Measurements from ENCODE around the gene OR51M1.
"Not testable (repeated sequence)": the region's sequence is repeated elsewhere in the genome, so short reads cannot be mapped to it uniquely, and the experiment has no call there.

OR51M1 gene, protein sequence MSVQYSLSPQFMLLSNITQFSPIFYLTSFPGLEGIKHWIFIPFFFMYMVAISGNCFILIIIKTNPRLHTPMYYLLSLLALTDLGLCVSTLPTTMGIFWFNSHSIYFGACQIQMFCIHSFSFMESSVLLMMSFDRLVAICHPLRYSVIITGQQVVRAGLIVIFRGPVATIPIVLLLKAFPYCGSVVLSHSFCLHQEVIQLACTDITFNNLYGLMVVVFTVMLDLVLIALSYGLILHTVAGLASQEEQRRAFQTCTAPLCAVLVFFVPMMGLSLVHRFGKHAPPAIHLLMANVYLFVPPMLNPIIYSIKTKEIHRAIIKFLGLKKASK

DNA sequence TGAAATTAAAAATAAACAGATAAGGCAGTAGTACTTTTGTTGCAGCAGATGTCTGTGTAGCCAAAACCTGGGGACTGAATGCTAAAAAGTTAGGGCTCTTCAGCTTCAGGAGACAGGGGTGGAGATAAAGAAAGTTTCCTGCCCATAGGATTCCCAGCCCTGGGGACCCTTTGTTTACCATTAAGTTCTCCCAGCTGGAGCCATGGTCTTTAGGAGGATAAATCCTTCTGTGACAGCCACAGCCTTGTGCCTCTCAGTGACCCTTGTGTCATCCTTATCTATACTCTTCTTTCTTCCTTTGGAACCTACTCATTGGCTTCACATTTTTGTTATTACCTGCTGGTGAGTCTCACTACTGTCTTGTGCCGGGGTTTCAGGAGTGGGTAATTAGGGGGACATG, at the start of gene OR51M1:
Gene OR51M1 (plus strand): TSS at position 237 of the 400 bp plus-strand sequence. CDS start 5,587 bp downstream, outside the sequence.
- no peak for DNase-seq

DNA sequence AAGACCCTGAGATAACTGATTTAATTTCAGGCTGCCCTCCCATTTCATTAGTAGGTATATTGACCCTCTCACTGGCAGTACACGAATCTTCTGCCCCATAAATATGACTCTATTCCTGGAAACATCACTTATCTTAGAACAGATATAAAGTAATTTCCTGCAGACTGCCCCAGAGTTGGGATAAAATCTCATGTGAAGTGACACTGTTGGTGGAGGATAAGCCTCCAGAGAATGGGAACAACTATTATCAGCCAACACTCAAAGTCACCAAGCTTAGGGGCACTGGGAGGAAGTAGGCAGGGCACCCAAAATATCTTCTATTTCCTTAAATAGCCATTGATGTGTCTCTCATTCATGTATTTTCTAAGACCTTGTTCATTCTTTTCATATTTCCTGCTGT, 48.4 kb upstream of the OR51M1 start:
- DNase-seq = no peak

DNA sequence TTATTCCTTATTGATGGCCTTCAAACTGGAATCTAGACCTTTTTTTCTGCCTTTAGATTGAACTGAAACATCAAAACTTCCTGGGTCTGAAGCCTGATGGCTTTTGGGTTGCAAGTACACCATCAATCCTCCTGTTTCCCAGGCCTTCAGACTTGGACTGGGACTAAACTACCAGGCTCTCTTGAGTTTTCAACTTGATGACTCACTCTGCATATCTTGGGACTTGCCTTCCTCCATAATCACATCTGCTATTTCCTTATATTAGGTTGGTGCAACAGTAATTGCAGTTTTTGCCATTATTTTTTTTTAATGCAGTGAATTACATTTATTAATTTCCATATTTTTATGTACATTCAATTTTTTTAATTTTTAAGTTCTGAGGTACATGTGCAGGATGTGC, 47.3 kb upstream of the OR51M1 start:
- no peak for DNase-seq

DNA sequence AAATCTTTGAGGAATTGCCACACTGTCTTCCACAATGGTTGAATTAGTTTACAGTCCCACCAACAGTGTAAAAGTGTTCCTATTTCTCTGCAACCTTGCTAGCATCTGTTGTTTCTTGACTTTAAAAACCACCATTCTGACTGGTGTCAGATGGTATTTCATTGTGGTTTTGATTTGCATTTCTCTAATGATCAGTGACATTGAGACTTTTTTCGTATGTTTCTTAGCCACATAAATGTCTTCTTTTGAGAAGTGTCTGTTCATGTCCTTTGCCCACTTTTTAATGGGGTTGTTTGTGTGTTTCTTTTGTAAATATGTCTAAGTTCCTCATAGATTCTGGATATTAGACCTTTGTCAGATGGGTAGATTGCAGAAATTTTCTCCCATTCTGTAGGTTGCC, 46.4 kb upstream of the OR51M1 start:
- not testable (repeated sequence) for DNase-seq

DNA sequence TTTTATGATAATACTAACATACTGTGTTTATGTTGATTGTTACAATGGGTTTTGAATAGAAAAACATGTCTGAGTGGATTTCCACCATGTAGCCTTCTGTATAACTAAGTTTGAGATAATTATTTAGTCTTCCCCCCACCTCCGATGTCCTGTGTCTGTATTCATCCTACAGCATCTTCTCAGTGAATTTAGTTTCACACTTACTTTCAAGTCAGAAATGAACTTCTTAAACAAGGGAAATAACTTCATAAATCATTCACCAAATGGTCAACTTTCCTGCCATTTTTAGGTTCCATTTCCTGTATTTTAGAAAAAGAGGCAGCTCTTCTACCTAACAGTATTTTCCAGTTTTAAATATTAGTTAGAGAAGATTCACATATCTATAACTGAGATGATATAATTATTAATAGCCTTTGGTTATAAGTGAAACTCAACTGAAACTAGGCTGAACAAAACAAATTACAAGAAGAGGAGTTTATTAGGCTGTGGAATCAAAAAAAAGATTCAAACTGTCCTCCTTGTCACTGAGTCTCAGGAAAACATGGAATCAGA, 43.8 kb upstream of the OR51M1 start:
- DNase-seq = no peak

DNA sequence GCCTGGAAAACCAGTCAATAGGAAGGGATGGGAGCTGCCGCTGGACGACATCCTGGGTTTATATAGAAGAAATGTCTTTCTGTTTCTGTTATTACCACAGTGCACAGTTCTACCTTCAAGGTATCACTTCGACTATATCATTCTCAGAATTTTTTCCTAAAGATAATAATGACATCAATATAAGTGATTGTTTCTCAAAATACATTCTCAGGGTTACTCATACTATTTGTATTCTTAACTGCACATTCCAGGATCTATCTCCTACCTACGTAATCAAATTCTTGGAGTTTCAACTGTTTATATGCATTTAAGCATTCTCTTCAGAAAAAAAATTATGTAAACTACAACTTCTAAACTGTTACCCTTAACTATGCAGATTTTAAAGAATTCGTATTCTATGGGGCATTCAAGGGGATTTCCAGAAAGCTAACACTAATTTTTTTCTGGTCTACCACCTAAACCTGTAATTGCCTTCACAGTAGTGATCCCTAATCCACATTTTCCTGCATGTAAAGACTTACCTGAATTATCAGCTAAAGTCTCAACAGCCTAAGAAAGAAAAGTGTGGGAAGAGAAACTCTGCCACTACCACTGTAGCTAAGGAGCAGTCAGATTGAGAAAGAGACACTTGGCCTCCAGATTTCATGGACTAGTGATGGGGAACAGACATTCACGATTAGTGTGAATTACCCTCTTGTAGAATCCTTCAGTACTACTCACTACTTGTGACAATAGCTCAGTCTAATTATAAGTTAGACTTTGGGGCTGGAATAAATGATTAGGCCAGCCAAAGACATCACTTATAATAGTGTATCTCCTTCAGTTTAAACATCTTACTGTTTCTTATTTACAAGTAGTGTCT, 39.9 kb upstream of the OR51M1 start, which contains the start of gene OR51B5:
Gene OR51B5 (minus strand): TSS at position 51 of the 862 bp plus-strand sequence. CDS start 0 bp downstream, at position 51.
- DNase-seq = no peak

DNA sequence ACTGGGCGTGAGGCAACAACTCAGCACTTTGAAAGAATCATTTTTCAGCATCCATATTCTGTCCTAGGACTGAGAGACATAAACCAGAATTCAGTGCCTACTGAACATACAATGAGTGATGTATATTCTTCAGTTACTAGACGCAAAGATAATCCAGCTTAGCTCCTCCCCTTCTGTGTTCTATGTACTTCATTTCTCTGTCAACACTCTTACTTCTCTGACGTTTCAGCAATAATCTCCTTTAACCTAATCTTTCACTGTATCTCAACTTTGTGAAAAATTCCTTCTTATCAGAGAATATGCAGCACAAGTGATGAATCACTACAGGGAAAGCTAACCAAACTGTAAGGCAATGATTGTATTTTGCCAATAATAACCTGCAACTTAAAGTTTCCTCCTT, 37.8 kb upstream of the OR51M1 start:
- no peak for DNase-seq

DNA sequence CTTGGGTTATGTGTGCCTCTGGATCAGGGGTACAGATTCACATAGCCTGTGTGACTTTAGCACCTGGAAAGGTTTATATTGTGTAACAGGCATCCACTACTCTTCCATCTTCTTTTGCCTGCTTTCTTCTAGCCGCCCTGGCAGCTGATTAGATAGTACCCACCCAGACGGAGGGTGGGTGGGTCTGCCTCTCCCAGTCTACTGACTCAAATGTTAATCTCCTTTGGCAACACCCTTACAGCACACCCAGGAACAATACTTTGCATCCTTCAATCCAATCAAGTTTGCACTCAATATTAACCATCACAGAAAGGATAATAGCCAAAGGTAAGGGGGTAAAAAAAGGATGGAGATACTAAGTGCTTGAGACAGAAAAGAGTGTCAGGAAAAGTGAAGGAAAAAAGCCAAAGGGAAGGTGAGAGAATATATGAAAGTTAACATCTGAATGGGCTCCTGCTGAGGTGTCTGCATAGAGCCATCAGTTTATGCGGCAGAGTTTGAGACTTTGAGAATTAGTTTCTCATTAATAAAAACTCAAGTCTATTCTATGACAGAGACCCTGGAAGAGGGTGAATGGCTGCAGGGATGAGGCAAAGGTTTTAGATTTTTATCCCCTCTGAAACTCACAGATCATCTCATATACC, 34.9 kb upstream of the OR51M1 start:
- no peak for DNase-seq

DNA sequence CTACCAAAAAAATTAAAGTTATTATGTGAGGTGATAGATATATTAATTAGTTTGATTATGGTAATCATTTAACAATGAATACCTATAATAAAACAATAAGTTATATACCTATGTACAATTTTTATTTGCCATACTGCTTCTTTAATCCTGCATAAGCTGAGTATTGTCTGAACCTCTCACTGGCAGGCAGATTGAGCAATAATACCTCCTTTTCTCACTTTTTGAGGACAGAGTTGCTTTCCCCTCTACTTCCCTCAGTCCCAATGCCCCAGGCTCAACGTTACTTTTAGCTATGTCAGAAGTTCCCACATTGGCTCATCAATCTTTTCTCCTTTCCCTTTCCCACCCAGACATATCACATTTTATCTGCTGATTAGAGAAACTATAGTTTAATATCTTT, 34.1 kb upstream of the OR51M1 start:
- DNase-seq = no peak

DNA sequence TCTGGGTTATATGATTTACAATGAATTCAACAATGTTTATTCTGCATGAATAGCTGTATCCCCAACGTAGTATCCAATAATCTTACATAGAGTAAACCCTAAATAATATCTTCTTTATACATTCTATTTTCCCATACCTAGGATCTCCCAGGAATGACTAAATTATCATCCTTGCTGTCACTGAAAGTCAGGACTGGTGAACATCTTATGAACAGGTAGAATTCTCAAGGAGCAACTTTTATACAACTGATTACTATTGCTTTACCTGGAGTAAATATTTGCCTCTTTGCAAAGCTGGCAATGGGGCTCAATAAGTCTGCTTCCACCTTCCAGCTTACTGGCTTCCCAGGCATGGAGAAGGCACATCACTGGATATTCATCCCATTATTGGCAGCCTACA, 32.4 kb upstream of the OR51M1 start, which contains the start of gene OR51B6:
Gene OR51B6 (plus strand): TSS at position 301 of the 400 bp plus-strand sequence. CDS start 0 bp downstream, at position 301.
- DNase-seq = no peak

DNA sequence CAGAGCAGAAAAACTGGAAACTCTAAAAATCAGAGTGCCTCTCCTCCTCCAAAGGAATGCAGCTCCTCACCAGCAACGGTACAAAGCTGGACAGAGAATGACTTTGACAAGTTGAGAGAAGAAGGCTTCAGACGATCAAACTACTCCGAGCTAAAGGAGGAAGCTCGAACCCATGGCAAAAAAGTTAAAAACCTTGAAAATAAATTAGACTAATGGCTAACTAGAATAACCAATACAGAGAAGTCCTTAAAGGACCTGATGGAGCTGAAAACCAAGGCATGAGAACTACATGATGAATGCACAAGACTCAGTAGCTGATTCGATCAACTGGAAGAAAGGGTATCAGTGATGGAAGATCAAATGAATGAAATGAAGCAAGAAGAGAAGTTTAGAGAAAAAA, 27.6 kb upstream of the OR51M1 start:
- DNase-seq = not testable (repeated sequence)

DNA sequence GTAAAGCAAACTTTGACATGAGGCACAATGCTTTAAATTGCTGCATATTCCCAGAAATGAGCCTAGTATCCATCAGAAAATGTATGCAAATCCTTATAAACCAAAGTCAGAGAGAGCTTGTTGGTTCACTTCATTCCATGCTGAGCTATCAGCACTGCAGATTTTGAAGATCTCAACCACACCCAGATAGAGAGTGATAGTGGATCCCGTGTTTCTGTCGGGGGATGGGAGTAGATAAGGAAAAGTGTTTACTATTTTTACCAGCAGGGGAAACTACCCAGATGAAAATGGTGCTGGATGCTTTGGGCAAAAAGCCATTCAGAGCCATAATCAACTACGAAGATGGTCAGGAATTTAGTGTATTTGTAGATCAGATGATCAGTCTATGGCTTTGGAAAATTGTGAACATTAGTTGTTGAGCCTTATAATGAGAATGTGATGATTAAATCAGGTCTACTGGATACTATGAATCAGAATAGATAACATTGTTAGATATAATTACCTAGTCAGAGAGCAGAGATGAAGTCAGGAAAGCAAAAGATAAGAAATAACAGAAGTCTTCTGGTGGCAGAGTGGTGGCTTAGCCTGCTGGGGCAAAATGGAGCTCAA, 21.5 kb upstream of the OR51M1 start:
- no peak for DNase-seq

DNA sequence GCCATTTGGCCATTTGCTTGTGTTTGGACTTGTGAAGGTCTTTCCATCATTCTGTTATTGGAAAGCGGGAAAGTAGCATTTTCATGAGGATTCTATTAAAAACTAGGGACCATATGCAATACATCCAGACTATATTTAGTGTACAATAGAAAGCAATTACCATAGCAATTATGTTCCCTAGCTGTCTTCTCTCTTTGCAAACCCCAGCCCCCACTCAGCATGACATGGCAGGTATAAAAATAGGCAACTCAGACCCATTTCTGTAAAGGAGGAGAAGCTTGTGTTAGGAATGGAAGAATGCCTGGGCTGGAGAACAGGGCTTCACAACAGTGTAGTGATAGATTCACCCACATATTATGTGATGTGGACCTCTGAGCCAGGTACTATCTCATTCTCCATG, 19.9 kb upstream of the OR51M1 start:
- no peak for DNase-seq

DNA sequence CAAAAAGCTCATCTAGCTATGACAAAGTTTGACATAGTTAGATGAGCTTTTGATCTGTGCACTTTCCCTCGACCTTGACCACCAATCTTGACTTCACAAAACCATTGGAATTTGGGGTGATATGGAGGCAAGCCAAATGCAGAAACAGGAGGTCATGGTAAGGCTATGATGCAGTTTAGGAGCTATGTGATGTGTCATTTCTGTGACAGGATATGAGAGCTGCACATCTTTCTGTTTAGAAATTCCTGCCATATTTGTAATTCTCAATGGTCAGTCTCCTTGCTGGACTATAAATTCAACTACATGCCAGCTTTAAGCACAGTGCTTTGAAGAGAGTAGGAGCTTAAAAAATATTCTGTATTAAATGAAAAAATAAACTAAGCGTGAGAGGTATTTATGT, 19.4 kb upstream of the OR51M1 start:
- no peak for DNase-seq

DNA sequence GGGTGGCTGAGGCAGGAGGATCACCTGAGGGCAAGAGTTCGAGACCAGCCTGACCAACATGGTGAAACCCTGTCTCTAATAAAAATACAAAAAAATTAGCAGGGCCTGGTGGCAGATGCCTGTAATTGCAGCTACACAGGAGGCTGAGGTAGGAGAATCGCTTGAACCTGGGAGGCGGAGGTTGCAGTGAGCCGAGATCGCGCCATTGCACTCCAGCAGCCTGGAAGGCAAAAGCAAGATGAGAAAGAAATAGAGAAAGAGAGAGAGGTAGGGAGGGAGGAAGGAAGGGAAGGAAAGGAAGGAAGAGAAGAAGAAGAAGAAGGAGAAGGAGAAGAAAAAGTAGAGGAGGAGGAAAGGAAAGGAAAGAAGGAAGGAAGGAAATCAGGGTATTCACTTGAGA, 17.2 kb upstream of the OR51M1 start:
- not testable (repeated sequence) for DNase-seq

DNA sequence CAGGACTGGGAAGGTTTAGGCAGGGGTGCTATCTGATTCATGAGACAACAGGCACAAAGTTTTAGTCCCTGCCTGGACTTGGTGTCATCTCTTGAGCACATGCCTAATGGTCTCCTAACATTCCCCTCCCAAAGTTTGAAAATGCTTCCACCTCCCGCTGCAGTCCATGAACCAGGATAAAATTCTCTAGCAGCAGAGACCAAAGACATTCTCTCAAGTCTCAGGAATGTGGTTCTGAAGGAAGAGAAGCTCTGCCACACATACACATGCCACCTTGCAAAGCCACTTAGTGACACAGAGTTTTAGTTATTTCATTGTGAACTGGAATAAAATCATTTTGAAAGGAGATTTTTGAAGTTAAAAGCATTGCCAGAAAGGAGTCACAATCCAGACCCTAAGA, 16.8 kb upstream of the OR51M1 start:
- DNase-seq = no peak

DNA sequence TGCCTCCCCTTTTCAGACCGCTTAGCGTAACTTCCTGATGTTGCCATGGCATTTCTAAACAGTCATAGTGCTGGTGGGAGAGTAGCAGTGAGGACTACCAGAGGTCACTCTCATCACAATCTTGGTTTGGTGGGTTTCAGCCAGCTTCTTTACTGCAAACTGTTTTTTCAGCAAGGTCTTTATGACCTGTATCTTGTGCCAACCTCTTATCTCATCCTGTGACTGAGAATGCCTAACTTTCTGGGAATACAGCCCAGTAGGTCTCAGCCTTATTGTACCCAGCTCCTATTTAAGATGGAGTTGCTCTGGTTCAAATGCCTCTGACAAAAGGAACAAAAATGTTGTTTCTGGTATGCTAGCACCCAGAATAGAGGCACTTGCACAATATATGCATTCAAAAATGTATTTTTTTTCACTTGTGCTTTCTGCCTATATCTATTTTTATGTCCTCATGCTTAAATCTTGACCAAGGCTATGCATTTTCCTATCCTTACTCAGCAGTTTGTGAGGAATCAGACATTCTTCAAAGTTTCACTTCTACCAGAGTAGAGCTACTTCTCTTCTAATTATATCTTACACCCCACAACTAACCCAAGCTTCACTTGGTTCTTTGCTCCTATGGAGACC, 16.1 kb upstream of the OR51M1 start:
- no peak for DNase-seq

DNA sequence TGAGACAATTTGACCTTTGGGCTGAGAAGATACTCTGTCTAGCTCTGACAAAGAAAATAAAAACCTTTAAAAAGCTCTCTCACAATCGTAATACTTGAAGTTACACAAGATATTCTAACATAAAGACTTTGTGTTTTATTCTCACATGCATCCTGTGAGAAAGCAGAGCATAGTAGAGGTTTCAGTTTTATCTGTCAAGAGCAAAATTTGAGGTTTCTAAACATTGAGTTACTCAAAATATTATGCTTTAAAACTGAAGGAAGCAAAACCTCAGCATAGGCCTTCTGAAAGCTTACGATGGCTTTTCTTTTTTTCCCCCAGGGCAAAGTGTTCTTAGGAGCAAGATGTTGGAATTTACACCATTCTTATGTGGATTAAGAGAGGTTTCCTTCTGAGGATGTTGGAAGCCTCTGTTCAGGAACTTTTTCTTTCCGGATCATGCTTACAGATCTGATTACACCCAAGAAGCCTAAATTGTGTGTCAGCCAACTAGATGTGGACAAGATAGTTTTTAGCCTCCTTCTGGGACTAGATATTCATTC, 15.0 kb upstream of the OR51M1 start:
- DNase-seq = no peak

DNA sequence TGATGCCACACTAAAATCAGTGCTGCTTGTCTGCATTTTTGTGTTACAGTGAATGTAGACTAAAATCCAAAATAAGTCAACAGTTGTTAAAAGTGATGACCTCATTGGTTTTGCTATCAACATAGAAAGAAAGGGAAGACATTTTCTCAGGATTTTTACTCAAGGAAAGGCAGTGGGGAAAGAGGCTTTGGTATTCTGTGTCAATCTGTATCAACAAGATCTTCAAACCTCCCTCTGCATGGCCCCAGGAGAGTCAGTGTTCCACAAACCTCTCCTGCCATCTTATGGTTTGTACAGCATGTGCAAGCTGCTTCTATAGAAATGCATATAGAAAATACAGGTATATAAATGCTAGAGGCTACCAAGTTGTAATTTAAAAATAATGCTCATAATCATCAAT, 13.8 kb upstream of the OR51M1 start:
- no peak for DNase-seq

DNA sequence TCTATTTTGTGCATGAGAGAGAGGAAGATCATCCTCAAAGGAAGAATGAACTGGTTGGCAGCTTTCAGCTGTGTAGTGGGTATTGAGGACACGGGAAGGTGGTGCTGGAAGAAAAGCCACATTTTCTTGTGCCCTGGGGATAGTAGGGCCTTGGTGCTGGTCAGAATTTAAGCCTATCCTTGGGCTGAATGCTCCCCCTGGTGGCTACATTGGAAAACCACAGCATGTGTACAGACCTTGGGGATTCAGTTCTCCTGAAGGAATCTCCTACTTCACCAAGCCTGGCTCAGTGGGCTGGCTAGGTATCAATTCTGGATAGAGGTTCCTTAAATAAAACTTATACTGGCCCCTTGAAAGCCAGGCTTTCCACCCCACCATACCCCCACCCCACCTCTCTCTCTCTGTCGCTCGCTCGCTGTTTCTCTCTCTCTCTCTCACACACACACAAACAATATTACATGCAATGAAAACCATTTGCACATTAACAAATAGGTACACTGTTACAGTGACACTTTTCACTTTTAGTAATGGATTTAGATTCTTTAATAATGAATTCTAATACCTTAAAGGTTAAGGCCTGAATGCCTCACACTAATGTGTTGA, 2.8 kb upstream of the OR51M1 start:
- no peak for DNase-seq

DNA sequence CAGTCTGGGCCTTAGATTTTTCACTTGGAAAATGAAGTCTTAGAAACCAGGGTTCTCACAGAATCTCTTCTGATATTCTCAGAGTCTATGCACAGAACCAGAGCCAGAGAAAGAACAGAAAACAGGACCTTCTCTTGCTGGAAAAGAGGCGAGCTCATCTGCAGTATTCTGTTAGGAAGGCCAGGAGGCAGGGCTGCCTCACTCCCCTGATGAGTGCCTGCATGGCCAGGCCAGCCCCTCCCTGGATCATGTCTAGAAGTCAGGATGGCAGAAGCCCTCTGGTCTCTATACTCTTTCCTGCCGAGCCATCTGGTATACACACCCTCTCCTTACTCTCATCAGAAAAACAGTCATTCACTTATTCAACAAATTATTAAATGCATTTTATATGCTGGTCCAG, 723 bp downstream of the OR51M1 start:
- no peak for DNase-seq

DNA sequence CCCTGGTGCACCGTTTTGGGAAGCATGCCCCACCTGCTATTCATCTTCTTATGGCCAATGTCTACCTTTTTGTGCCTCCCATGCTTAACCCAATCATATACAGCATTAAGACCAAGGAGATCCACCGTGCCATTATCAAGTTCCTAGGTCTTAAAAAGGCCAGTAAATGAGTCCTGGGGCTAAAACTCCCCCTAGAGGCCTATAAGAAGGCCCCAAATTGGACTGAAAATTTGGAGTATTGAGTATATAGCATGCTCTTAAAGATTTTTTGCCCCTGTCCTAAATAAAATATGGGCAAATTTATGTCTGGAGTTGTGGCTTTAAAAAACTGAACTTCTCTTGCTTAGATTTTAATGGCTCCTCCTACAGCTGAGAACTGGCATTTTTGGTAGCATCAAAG, 6.6 kb downstream of the OR51M1 start:
- DNase-seq = no peak
